SU-DHL-6 (cell line): Measurements from ENCODE around the gene LRRC25.
"Not testable (repeated sequence)": the region's sequence is repeated elsewhere in the genome, so short reads cannot be mapped to it uniquely, and the experiment has no call there.

Source experiments
- H2AFZ ChIP-seq: fragments of 200-600 bp; sonication (generic); 2 replicates; pipeline ENCODE4 v1.6.1; 2014; ENCODE audit warnings: low read depth, mild to moderate bottlenecking, moderate library complexity, mixed read lengths, antibody characterized with exemption, low read length; ENCODE audit not compliant: severe bottlenecking
- H3F3A ChIP-seq: fragments of 200-600 bp; shearing (Covaris generic); 2 replicates; pipeline ENCODE4 v1.6.0; 2016; ENCODE audit warnings: antibody characterized with exemption, mild to moderate bottlenecking; ENCODE audit not compliant: insufficient read depth
- H3K27ac ChIP-seq: fragments of 200-600 bp; sonication (generic); 2 replicates; pipeline ENCODE4 v1.5.1; 2016; ENCODE audit warnings: low read depth, mild to moderate bottlenecking, low read length, moderate library complexity, mixed read lengths
- H3K27me3 ChIP-seq: fragments of 200-600 bp; sonication (generic), shearing (Covaris generic); 2 replicates; pipeline ENCODE4 v1.6.0; 2014; ENCODE audit warnings: mild to moderate bottlenecking, low read length
- H3K36me3 ChIP-seq: fragments of 200-600 bp; sonication (generic); 2 replicates; pipeline ENCODE4 v1.6.1; 2014; ENCODE audit warnings: mild to moderate bottlenecking, low read length, mixed read lengths
- H3K4me2 ChIP-seq: fragments of 300-600, 200-600 bp; shearing (Covaris generic), sonication (generic); 2 replicates; pipeline ENCODE4 v1.6.0; 2014; ENCODE audit warnings: low read length, low read depth, mild to moderate bottlenecking; ENCODE audit not compliant: poor library complexity, severe bottlenecking
- H3K4me3 ChIP-seq: fragments of 200-600 bp; sonication (generic); 2 replicates; pipeline ENCODE4 v1.5.1; 2014; ENCODE audit warnings: antibody characterized with exemption, low read length, mild to moderate bottlenecking, mixed read lengths; ENCODE audit not compliant: insufficient read depth, poor library complexity, severe bottlenecking
- H3K79me2 ChIP-seq: fragments of 200-600 bp; sonication (generic); 2 replicates; pipeline ENCODE4 v1.6.1; 2014; ENCODE audit warnings: mild to moderate bottlenecking, low read length, moderate library complexity; ENCODE audit not compliant: insufficient read depth
- H3K9ac ChIP-seq: fragments of 200-600 bp; sonication (generic); 2 replicates; pipeline ENCODE4 v1.7.0; 2014; ENCODE audit warnings: mild to moderate bottlenecking, low read length
- H3K9me2 ChIP-seq: fragments of 200-600 bp; sonication (generic); replicated peaks from 2 replicates; pipeline ENCODE4 v1.6.1; 2014; ENCODE audit warnings: low read length; ENCODE audit not compliant: insufficient read depth
- H3K9me3 ChIP-seq: fragments of 200-600 bp; sonication (generic); 2 replicates; pipeline ENCODE4 v1.6.1; 2014; ENCODE audit warnings: low read length, mixed read lengths; ENCODE audit not compliant: insufficient read depth
- H4K20me1 ChIP-seq: fragments of 200-600 bp; sonication (generic); 2 replicates; pipeline ENCODE4 v1.6.1; 2014; ENCODE audit warnings: low read depth, mild to moderate bottlenecking, antibody characterized with exemption, low read length, moderate library complexity, mixed read lengths
- CTCF ChIP-seq: fragments of 200-600 bp; sonication (generic); IDR thresholded peaks from one replicate; pipeline ENCODE4 v1.5.1; 2017; ENCODE audit warnings: antibody characterized with exemption, mild to moderate bottlenecking, low read length, moderate library complexity; ENCODE audit not compliant: insufficient read depth, poor library complexity, severe bottlenecking
- EZH2phosphoT487 ChIP-seq: fragments of 200-600 bp; sonication (generic), shearing (Covaris generic); conservative IDR thresholded peaks from 2 replicates; pipeline ENCODE4 v1.6.1; 2018; ENCODE audit warnings: mild to moderate bottlenecking, antibody characterized with exemption, low read length, moderate library complexity, mixed read lengths

LRRC25 gene

GRCh38 chr19:18412610-18413239, 15.3 kb upstream of the LRRC25 start:
- Histone ChIP-seq H4K20me1 (no peaks in the 10 kb centered on the region), H3K79me2 (no peaks in the 10 kb centered on the region), H3K36me3 (no peaks in the 10 kb centered on the region), H3K27me3 (no peaks in the 10 kb centered on the region), H3K9me3 (no peaks in the 10 kb centered on the region), H3K9me2 (no peaks in the 10 kb centered on the region), H3K27ac (no peak overlapping the region), H3F3A (no peaks in the 10 kb centered on the region), H3K4me3 (no peak overlapping the region), H3K4me2 (no peak overlapping the region), H2AFZ (no peak overlapping the region), H3K9ac (no peak overlapping the region)
- TF ChIP-seq EZH2phosphoT487, result no peak
- no peak for TF ChIP-seq CTCF

DNA sequence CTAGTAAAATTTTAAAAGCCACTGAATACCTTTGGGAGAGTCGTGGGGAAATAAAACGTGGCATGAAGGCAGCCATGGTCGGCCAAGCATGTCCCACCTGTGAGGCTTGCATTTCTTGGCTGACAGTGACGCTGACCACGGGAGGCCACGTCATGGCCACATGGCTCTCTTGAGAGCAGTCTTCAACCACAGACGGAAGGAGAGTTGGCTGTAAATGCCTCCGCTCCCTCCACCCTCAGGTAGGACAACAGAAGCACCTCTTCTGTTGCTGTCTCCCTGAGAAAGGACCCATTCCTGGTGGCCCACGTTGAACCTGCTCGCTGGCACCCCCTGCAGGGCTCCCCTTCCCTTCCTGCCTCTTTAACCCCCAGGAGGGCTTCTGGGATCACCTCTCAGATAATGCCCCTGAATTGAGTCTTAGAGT, 10.6 kb upstream of the LRRC25 start:
- Histone ChIP-seq H3K36me3 (no peaks in the 10 kb centered on the region), H4K20me1 (no peaks in the 10 kb centered on the region), H2AFZ (no peak overlapping the region), H3F3A (no peaks in the 10 kb centered on the region), H3K9me2 (no peaks in the 10 kb centered on the region), H3K9ac (no peak overlapping the region), H3K27me3 (no peaks in the 10 kb centered on the region), H3K4me3 (no peak overlapping the region), H3K4me2 (no peak overlapping the region), H3K27ac (no peak overlapping the region; the same call in 1 of the 2 replicates), H3K79me2 (no peaks in the 10 kb centered on the region), H3K9me3 (no peaks in the 10 kb centered on the region)
- TF ChIP-seq EZH2phosphoT487 (no peak), CTCF (no peak)

GRCh38 chr19:18406749-18407148, 9.3 kb upstream of the LRRC25 start:
- no peaks in the 10 kb centered on the region for H3K79me2 ChIP-seq
- no peaks in the 10 kb centered on the region for H3K9me3 ChIP-seq
- no peak overlapping the region for H2AFZ ChIP-seq
- no peaks in the 10 kb centered on the region for H3K27me3 ChIP-seq
- no peak overlapping the region for H3K4me2 ChIP-seq
- H3K4me3 ChIP-seq, result no peak overlapping the region
- no peaks in the 10 kb centered on the region for H4K20me1 ChIP-seq
- H3K36me3 ChIP-seq, result no peaks in the 10 kb centered on the region
- no peak overlapping the region for H3K9ac ChIP-seq
- H3K9me2 ChIP-seq, result no peaks in the 10 kb centered on the region
- no peak overlapping the region for H3K27ac ChIP-seq
- peaks cover 8% of the 10 kb centered on the region for H3F3A ChIP-seq
- TF ChIP-seq CTCF (no peak), EZH2phosphoT487 (no peak)

GRCh38 chr19:18405754-18406153, 8.3 kb upstream of the LRRC25 start:
- H3K27me3 ChIP-seq, H3K9me2 ChIP-seq, H2AFZ ChIP-seq, H3K4me3 ChIP-seq, H4K20me1 ChIP-seq, H3K9me3 ChIP-seq, H3K27ac ChIP-seq, H3K9ac ChIP-seq, H3F3A ChIP-seq, H3K36me3 ChIP-seq, H3K79me2 ChIP-seq, H3K4me2 ChIP-seq: not testable (repeated sequence)

GRCh38 chr19:18402455-18403248, 5.2 kb upstream of the LRRC25 start:
- H3K4me2 ChIP-seq, H3K9ac ChIP-seq, H3K36me3 ChIP-seq: not testable (repeated sequence)

More at GRCh38 chr19:18402455-18403248, 5.2 kb upstream of the LRRC25 start:
- H3K9me3 ChIP-seq, H3K79me2 ChIP-seq, H3K27me3 ChIP-seq, H3K9me2 ChIP-seq, H4K20me1 ChIP-seq, H3K4me3 ChIP-seq, H3F3A ChIP-seq, H2AFZ ChIP-seq, H3K27ac ChIP-seq: not testable (repeated sequence)
